Activated T-helper 9 cell treated with anti-CD3 and anti-CD28 coated beads, Interleukin-2, amount 50 U/mL, for 16 hours (primary cell): ENCODE measurements around the gene HOXA13.

Experiments
- DNase-seq: peaks from one replicate; pipeline ENCODE4 v3.0.0-alpha.2; 2020; ENCODE audit warnings: low read depth

HOXA13 gene

GRCh38 chr7:27159266-27160144 lies 40.4 kb downstream of the HOXA13 start:
- no peak for DNase-seq

GRCh38 chr7:27158436-27159265 lies 41.2 kb downstream of the HOXA13 start:
- DNase-seq = no peak

DNA sequence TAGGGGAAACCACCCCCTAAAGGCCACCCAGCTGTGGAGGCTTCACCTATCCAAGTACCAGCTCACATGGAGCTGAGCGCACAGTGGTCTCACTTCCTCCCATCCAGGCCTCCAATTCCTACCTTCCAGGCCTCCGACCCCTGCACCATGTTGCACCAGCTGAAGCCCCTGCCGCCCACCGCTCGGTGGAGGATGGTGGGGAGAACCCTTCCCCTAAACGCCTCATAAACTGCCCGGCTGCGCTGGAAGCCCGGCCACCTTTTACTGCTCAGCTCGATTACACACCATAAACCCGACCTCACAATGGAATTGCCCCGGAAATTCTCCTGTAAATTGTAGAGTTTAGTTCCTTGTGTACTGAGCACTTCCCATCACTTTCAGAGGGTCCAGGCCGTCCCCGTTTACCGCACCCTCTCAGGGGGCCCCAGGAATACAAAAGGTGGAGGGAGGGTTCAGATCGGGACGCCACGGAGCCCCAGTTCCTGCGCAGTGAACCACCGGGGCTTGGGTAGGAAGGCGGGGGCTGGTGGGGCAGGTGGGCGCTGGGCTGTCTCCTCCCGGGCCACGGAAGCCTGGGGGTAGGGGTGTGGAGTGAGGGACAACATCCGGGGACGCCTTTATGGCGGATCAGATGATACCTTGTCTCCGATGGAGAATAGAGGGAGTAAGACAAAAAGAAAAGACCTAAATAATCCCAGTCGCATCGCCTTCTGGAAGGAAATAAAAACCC lies 42.0 kb downstream of the HOXA13 start:
- DNase-seq = no peak

GRCh38 chr7:27156916-27157701 lies 42.8 kb downstream of the HOXA13 start:
- no peak for DNase-seq

- DNase-seq = no peak
Measured at GRCh38 chr7:27156508-27156898, 43.4 kb downstream of the HOXA13 start, which contains the start of gene HOXA7. Gene HOXA7, minus strand, starts transcription at chr7:27156675. Its CDS starts 130 bp downstream, at chr7:27156545.

DNA sequence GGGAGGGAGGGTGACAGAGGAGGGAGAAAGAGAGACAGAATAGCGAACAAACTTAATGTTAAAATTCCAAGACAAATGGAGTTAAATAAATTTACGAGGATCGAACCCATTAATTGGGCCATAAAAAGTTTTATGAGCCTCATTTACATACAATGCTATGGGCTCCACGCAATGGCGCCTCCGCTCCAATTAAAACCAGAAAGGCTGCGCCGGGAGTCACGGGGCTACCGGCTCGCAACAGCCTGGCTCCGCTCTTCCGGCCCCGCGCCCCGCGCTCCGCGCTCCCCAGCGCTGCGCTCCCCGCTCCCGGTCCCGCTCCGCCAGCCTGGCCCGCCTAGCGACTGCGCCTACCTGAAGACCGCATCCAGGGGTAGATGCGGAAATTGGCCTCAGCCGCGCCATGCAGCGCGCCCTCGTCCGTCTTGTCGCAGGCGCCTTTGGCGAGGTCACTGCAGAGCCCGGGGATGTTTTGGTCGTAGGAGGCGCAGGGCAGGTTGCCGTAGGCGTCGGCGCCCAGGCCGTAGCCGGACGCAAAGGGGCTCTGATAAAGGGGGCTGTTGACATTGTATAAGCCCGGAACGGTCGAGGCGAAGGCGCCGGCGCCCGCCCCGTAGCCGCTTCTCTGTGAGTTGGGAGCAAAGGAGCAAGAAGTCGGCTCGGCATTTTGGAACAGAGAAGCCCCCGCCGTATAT lies 43.9 kb downstream of the HOXA13 start:
- DNase-seq = no peak

DNA sequence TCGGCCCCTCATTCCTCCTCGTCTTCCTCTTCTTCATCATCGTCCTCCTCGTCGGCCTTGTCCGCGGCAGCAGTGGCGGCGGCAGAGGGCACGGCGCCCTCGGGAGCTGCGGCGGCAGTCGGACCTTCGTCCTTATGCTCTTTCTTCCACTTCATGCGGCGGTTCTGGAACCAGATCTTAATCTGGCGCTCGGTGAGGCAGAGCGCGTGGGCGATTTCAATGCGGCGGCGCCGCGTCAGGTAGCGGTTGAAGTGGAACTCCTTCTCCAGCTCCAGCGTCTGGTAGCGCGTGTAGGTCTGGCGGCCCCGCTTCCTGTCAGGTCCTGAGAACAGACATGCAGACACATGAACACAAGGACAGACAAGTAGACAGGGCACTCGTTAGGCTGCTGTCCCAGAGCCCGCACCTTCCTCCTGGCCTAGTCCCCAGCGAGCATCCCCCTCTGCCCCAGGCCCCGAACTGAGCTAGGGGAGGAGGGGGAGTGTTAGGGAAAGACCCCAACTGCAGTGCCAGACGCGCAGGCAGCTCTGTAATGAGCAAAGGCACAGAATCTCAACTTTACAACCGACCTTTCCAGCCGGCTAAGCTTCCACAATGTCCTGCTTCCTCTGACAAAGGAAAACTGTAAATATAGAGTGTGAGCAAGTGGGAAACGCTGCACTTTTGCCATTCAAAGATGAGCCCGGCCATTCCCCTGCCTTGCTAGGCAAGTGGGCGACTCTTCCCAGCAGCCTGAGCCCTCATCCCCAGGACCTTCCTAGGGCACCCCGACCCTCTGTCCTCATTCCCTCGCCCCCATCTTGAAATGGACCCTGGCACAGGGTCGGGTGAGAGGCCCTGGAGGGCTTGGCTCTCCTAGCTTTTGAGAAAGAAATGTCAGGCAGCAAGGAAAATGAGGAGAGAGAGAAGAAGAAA lies 44.7 kb downstream of the HOXA13 start:
- DNase-seq = no peak

DNA sequence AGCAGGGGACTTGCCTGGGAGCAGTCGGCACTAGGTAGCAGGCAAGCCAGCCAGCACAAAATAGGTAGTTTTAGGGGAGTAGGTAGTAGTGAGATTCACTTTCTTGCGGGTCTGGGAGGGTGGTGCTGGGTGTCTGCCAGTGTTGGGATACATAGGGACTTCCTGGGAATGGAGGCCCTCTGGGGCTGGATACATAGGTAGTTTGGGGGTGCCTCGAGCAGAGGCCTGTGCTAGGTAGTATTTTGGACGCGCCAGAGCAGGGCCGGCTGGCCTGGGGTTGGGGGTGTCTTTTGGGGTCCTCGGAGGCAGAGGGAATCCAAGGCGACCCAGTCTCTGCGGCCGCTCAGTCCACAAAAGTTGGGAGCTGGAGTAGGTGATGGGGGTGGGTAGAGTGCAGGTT lies 45.5 kb downstream of the HOXA13 start:
- DNase-seq = no peak

DNA sequence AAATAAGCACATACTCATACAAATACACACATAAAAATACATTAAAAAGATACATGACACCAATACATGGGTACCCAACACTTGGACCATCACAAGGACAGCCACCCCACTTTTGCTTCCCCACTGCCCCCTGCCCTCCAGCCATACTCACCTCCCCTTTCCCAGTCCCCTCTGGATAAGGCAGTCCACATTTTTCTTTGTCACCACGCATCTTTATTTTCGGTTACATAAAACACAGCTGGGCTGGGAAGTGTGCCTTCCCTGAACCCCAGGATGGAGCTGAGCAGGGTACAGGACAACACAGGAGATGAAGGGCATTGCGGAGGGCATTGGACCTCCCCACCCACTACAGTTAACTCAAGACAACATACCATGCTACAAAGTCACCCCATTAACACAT lies 46.4 kb downstream of the HOXA13 start:
- DNase-seq = no peak

DNA sequence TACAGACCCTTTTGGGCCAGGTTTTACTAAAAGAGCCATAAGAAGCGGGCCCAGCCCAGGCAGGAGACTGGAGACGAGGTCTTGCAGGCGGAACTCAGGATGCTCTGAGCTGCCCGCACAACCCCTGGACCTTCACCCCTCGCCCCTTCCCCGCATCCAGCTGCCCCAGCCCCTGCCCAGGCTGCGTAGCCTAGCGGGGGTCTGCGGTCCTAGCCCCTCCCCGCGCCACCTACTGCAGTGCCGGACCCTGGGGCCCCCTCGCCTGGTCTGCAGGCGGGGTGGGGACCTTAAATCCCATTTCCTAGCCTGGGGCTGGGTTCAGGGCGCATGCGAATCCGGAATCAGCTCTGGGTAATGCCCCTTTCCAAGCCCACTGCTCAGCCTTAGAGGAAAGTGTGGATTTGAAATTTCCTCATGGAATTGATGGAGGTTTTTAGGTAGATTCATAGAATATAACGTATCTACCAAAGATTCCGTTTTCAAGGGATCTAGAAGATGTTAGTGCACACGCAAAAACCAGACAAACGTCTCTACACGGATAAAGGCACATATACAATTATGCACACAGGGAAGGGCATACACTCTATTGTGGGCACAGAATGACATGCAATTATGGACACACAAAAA lies 47.0 kb downstream of the HOXA13 start:
- no peak for DNase-seq

DNA sequence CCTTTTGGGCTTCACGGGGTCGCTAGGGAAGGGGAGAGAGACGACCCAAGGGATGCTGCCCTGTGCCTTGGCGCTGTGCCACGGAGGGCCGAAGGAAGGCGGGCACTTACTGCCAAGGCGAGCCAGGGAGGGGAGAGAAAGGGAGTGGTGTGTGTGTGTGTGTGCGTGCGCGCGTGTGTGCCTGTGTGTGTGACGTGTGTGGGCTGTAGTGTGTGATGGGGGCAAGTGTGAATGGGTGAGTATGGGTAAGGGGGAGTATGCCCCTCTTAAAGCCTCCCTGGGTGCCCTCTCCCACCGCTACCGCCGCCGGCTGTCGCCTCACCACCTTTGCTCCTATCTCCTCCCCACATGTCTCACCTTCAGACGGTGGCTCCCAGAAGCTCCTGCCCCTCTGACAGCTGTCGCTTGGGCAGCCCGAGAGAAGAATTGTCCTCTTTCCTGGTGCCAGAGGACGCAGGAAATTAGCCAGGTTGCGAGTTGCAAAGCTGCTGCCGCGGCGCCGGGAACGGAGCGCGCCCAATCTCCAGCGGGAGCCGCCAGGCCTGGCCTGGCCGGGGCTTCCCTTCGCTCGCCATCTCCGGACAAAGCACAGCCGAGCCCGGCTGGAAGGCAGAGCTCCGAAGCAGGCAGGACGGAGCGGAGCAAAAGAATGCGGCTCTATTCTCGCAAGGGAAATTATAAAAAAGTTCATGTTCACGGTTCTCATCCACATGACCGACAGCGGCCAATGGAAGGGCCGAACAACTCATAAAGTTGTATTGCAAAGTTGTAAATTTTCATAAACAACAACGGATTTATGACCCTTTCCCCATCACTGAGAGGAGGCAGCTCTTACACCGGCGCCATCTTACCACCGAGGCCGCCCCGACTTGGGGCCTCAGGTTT lies 47.7 kb downstream of the HOXA13 start, which contains the start of gene HOXA3:
Gene HOXA3, minus strand, starts transcription at position 653 of the 885 bp plus-strand sequence. CDS start 41,943 bp downstream, outside the sequence.
- DNase-seq = no peak

GRCh38 chr7:27151341-27151930 lies 48.5 kb downstream of the HOXA13 start:
- no peak for DNase-seq

GRCh38 chr7:27150568-27151340 lies 49.1 kb downstream of the HOXA13 start:
- peak; percentile 43 for DNase-seq

DNA sequence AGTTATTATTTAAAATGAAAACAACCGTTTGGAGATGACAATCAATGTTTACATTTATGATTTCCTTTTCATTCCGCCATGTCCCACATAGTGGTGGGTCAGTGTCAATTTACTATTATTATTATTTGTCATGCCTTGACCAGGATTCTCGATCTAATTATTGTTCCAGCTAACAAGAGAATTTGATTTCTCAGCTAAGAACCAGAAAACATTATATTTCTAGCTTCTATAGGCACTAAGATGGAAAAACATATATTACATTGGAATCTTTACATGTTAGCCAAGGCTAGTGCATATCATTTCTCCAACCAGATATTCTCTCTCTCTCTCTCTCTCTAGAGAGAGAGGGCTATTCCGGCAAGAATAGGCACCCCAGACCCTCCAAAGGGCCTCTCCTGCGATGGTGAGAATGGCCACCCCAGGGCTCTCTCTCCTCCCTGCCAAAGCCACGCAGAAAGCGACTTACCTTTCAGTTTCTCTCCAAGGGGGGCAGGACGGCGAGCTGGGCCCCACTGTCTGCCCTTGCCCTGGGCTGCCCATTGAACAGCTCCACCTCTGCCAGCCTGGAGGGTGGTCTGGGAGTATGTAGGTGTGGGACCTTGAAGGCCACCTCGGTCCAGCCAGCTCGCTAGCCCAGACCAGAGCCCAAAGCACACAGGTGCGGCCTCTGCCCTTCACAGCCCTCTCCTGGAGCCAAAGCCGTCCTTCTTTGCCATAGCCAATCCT lies 49.9 kb downstream of the HOXA13 start:
- no peak for DNase-seq

- DNase-seq = no peak
Measured at GRCh38 chr7:27148756-27149641, 50.9 kb downstream of the HOXA13 start.
